ENCODE results near the gene CCDC12.

Gene CCDC12

DNA sequence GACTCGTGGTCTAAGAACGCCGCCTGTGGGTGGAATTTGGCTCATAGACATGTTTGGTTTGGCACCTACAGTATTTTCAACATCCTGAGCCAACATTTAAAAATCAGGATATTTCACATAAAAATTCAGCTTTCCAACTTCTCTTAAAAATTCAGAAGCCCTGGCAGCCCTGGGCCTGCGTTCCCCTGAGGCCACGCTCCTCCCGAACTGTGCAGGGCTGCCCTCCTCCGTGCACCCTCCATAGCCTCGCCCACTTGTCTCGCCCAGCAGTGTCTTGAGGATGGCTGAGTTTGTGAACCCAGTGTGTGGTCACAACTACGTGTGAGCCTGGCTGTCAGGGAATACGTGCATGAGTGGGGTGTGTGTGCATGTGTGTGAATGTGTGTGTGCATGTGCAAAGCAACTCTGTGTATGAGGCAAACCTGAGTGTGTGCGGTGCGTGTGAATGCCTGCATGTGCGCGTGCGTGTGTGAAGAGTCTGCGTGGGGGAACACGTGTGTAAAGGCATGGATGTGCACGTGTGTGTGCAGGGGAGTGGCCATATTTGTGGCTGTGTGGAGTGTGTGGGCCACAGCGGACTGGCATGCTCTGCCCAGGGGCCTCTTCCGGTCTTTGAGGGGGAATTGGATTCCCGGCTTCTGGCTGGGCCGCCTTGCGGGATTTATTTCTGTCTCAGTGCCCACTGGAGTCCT is 68.1 kb downstream of the CCDC12 start:
- TF ChIP-seq CEBPB (IDR thresholded peaks at IDR 0.05) (no peak), TCF12 (IDR thresholded peaks at IDR 0.05; ENCODE audit: low read depth) (no peak), CREB1 (IDR thresholded peaks at IDR 0.05; ENCODE audit: low read depth) (no peak), RAD21 (IDR thresholded peaks at IDR 0.05; ENCODE audit: low read depth) (peak; percentile 39; the same call in 1 of the 2 replicates)

DNA sequence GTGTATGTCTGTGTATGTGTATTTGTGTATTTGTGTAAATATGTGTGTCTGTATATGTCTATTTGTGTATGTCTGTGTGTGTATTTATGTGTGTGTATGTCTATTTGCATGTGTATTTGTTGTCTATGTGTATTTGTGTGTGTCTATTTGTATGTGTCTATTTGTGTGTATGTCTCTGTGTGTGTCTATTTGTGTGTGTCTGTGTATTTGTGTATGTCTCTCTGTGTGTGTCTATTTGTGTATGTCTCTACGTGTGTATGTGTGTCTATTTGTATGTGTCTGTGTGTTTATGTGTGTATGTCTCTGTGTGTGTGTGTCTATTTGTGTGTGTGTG is 68.6 kb downstream of the CCDC12 start:
- TF ChIP-seq ZBTB7A (IDR thresholded peaks at IDR 0.05; ENCODE audit: low read depth) (no peak), RAD21 (IDR thresholded peaks at IDR 0.05; ENCODE audit: low read depth) (no peak), TCF12 (IDR thresholded peaks at IDR 0.05; ENCODE audit: low read depth) (no peak), TEAD4 (IDR thresholded peaks at IDR 0.05) (no peak), EP300 (IDR thresholded peaks at IDR 0.05; ENCODE audit: borderline replicate concordance) (no peak), YY1 (IDR thresholded peaks at IDR 0.05; ENCODE audit: low read depth) (no peak), MAX (IDR thresholded peaks at IDR 0.05) (no peak), TAF1 (IDR thresholded peaks at IDR 0.05; ENCODE audit: low read depth) (no peak), CEBPB (IDR thresholded peaks at IDR 0.05) (no peak), CREB1 (IDR thresholded peaks at IDR 0.05; ENCODE audit: low read depth) (no peak), EGR1 (IDR thresholded peaks at IDR 0.05) (no peak), NFIC (IDR thresholded peaks at IDR 0.05) (no peak), FOXM1 (IDR thresholded peaks at IDR 0.05; ENCODE audit: borderline replicate concordance, low read depth) (no peak)
- TF ChIP-seq, protein P1, sequence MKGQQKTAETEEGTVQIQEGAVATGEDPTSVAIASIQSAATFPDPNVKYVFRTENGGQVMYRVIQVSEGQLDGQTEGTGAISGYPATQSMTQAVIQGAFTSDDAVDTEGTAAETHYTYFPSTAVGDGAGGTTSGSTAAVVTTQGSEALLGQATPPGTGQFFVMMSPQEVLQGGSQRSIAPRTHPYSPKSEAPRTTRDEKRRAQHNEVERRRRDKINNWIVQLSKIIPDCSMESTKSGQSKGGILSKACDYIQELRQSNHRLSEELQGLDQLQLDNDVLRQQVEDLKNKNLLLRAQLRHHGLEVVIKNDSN (IDR thresholded peaks at IDR 0.05) = no peak
- TF ChIP-seq, protein P2, sequence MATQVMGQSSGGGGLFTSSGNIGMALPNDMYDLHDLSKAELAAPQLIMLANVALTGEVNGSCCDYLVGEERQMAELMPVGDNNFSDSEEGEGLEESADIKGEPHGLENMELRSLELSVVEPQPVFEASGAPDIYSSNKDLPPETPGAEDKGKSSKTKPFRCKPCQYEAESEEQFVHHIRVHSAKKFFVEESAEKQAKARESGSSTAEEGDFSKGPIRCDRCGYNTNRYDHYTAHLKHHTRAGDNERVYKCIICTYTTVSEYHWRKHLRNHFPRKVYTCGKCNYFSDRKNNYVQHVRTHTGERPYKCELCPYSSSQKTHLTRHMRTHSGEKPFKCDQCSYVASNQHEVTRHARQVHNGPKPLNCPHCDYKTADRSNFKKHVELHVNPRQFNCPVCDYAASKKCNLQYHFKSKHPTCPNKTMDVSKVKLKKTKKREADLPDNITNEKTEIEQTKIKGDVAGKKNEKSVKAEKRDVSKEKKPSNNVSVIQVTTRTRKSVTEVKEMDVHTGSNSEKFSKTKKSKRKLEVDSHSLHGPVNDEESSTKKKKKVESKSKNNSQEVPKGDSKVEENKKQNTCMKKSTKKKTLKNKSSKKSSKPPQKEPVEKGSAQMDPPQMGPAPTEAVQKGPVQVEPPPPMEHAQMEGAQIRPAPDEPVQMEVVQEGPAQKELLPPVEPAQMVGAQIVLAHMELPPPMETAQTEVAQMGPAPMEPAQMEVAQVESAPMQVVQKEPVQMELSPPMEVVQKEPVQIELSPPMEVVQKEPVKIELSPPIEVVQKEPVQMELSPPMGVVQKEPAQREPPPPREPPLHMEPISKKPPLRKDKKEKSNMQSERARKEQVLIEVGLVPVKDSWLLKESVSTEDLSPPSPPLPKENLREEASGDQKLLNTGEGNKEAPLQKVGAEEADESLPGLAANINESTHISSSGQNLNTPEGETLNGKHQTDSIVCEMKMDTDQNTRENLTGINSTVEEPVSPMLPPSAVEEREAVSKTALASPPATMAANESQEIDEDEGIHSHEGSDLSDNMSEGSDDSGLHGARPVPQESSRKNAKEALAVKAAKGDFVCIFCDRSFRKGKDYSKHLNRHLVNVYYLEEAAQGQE (IDR thresholded peaks at IDR 0.05; ENCODE audit: low read depth) = no peak

DNA sequence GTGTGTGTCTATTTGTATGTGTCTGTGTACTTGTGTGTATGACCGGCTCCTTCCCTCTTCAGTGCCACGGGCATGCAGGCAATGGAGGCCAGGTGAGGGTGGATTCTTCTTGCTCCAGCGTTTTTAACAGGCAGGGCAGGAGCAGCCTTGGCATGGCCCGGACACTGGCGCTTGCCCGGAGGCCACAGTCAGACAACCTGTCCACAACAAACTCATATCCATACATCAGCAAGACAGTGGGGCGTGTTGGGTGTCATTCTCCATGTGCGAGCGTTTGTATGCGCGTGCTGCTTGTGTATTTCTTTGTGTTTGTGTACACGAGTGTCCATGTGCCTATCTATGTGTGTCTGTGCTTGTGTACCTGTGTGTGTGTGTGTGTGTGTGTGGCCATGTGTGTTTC is 69.3 kb downstream of the CCDC12 start:
- TF ChIP-seq MAX (IDR thresholded peaks at IDR 0.05) (no peak), CEBPB (IDR thresholded peaks at IDR 0.05) (no peak), YY1 (IDR thresholded peaks at IDR 0.05; ENCODE audit: low read depth) (no peak), CREB1 (IDR thresholded peaks at IDR 0.05; ENCODE audit: low read depth) (no peak), EGR1 (IDR thresholded peaks at IDR 0.05) (no peak), FOXM1 (IDR thresholded peaks at IDR 0.05; ENCODE audit: borderline replicate concordance, low read depth) (no peak), RAD21 (IDR thresholded peaks at IDR 0.05; ENCODE audit: low read depth) (no peak), ZBTB7A (IDR thresholded peaks at IDR 0.05; ENCODE audit: low read depth) (no peak), TCF12 (IDR thresholded peaks at IDR 0.05; ENCODE audit: low read depth) (no peak), EP300 (IDR thresholded peaks at IDR 0.05; ENCODE audit: borderline replicate concordance) (no peak), TEAD4 (IDR thresholded peaks at IDR 0.05) (no peak), TAF1 (IDR thresholded peaks at IDR 0.05; ENCODE audit: low read depth) (no peak), NFIC (IDR thresholded peaks at IDR 0.05) (no peak)
- TF ChIP-seq, protein P2 (IDR thresholded peaks at IDR 0.05; ENCODE audit: low read depth) = no peak

DNA sequence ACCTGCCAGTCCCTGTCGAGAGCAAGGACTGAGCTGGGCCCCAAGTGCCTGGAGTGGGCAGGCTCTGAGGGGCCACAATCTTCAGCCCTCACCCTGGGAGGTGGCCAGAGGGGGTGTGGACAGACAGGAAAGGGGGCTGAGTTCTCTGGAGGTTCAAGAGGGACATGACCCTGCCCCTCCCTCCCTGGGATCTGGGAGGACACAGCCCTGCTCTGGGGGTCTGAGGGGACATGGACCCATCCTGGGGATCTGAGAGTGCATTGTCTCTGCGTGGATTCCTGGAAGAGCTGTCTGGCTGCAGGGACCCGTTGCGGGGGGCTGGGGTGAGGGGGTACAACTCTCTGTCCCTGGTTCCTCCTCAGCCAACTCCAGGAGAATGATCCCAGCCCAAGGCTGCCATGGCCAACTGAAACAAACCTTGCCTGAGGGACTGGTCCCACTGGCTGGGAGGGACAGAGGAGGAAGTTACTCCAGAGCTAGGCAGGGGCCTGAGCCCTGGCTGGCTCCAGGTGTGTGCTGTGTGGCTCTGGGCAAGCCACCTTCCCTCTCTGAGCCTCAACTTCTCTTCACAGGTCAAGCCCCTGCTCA is 70.0 kb downstream of the CCDC12 start:
- TF ChIP-seq, protein P2 (IDR thresholded peaks at IDR 0.05; ENCODE audit: low read depth) = no peak
- TF ChIP-seq EGR1 (IDR thresholded peaks at IDR 0.05) = no peak
- no peak for TF ChIP-seq NFIC (IDR thresholded peaks at IDR 0.05)
- TF ChIP-seq CREB1 (IDR thresholded peaks at IDR 0.05; ENCODE audit: low read depth) = no peak
- TF ChIP-seq, protein P1 (IDR thresholded peaks at IDR 0.05) = no peak
- no peak for TF ChIP-seq TAF1 (IDR thresholded peaks at IDR 0.05; ENCODE audit: low read depth)
